HuH-7 (cell line): ENCODE results near the gene PFDN5.

ENCODE experiments used
- DNase-seq: peaks from one replicate; pipeline ENCODE4 v3.0.0; 2011; ENCODE audit warnings: low spot score

Gene PFDN5

DNA sequence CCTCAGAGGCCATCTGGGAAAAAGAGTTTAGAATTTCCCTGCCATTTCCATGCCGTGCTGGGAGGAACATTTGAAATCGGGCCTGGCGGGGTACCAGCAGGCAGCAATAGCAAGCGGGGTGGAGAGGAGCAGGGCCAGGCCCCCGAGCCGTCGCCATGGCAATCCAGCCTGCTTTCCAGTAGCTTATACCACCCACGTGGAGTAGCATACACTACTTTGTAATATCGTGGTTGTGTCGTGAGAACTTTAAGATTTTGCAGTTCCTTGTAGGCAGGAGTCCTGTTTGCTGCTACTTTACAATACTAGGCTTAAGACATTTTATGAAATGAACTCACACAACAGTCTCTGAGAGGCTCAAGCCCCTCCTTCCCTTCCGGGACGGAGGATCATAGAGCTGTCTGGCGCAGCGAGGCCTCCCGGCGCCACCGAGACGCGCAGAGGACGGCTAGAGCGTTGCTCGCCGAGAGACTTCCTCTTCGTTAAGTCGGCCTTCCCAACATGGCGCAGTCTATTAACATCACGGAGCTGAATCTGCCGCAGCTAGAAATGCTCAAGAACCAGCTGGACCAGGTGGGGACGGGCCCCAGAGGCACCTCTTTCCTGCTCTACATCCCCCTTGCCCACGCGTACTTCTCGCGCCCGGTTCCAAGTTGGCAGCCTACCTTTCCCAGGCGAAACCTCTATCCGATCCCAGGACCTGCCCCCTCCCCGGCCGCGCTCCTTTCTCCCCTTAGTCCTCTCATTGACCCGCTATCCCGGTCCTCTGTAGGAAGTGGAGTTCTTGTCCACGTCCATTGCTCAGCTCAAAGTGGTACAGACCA, at the start of gene PFDN5:
Gene PFDN5 (plus strand): TSS at position 473 of the 821 bp plus-strand sequence. CDS start 26 bp downstream, at position 499.
- peak; percentile 90 for DNase-seq

DNA sequence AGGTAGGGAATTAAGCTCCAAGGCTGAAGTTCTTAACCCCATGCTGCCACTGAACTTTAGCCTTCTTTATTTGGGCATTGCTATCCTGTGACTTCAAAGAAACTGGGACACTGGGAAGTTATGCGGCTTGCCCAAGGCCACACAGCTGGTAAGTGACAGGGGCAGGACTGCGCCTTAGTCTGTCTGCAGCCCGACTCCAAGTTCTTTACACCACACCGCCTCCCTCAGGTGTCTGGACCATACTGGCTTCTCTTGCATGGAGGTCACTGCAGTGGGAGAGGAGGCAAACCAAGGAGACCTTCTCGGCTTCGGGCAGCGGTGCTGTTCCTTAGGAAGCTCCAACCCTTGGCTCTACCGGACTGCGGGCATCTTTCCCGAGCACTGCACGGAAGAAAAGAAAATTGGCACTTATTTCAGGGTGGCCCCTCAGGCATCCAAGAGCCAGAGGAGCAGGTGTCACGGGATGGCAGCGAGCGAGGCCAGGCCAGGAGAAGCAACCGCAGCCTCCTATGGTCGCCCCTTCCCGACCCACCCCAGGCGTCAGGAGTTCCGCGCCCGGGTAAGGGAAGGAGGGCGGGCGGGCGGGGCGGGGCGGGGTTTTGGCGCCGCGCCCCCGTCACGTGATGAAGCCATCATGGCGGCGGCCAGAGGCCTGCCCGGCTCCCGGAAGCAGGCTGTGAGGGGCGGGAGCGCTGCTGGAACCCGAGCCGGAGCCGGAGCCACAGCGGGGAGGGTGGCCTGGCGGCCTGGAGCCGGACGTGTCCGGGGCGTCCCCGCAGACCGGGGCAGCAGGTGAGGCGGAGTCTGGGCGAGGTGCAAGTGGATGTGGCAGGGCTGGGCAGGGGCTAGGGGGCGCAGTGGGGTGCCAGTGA, 43.6 kb upstream of the PFDN5 start:
- DNase-seq: peak; percentile 90

DNA sequence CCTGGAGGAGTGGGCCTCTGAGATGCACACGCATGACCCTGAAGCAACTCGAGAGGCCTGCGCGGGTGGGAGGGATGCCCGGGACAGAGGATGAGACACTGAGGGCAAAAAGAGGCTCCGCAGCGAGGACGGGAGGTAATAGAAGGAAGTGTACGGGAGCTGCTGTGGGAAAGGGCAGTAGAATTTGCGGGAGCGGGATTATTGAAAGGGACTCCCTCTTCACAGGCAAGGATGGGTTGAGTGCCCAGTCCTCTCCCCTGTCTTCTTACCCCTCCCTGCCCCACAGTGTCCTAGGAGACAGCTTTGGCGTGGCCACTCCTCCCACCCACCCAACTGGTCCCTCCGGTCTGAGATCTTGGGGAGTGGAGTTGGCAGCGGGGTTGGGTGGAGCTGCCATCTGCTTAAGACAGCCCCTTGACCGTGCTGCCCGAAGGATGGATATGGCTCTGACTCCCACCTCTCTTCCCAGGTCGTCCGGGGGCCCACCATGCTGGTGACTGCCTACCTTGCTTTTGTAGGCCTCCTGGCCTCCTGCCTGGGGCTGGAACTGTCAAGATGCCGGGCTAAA, 42.9 kb upstream of the PFDN5 start:
- DNase-seq: no peak

DNA sequence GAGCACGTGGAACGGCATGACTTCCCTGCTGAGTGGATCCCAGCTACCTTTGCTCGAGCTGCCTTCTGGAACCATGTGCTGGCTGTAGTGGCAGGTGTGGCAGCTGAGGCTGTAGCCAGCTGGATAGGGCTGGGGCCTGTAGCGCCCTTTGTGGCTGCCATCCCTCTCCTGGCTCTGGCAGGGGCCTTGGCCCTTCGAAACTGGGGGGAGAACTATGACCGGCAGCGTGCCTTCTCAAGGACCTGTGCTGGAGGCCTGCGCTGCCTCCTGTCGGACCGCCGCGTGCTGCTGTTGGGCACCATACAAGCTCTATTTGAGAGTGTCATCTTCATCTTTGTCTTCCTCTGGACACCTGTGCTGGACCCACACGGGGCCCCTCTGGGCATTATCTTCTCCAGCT, 42.0 kb upstream of the PFDN5 start:
- no peak for DNase-seq

DNA sequence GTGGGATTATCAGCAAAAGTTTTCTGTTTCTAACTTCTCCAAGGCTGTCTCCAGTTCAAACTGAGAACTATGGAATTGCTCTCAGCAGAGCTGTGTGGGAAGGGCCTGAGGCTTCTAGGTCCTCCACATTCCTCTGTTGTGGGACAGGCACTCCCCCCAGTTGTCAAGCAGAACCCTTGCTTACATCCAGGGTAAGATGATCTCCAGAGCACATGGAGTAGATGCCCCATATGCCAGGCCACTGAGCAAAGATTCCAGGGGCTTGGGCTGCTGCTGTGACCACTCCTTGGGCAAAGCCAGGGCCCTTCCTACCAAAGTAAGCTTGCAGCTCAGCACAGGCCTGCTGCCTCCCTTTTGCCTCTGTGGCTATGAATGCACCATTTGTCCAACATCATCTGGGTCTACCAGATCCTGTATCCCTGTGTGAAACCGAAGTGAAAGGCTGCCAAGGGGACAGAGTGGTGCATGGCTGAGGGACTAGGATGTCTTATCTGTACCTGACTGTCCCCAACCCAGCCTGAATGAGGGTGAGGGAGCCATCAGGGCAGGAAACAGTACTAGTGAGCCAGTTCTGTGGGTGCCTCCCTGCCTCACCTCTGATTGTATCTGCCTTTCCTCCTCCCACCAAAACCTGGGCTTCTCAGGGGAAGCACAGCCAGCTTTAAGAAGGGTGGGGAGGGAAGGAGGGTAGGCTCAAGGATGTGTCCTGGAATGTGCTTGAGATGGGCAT, 40.4 kb upstream of the PFDN5 start:
- no peak for DNase-seq

DNA sequence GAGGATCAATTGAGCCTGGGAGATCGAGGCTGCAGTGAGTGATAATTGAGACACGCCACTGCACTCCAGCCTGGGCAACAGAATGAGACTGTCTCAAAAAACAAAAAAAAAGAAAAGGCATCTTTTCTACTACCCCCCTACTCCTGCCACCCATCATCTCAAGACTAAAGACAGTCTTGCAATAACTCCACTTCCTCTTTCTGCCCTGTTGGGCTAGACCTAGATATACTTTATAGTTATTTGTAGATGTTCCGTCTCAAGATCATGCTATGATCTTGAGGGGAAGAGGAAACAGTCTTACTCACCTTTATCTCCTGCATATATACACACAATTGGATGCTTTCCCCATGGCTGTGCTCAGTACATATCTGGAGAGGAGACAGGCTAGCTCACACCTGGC, 39.3 kb upstream of the PFDN5 start:
- DNase-seq: no peak

DNA sequence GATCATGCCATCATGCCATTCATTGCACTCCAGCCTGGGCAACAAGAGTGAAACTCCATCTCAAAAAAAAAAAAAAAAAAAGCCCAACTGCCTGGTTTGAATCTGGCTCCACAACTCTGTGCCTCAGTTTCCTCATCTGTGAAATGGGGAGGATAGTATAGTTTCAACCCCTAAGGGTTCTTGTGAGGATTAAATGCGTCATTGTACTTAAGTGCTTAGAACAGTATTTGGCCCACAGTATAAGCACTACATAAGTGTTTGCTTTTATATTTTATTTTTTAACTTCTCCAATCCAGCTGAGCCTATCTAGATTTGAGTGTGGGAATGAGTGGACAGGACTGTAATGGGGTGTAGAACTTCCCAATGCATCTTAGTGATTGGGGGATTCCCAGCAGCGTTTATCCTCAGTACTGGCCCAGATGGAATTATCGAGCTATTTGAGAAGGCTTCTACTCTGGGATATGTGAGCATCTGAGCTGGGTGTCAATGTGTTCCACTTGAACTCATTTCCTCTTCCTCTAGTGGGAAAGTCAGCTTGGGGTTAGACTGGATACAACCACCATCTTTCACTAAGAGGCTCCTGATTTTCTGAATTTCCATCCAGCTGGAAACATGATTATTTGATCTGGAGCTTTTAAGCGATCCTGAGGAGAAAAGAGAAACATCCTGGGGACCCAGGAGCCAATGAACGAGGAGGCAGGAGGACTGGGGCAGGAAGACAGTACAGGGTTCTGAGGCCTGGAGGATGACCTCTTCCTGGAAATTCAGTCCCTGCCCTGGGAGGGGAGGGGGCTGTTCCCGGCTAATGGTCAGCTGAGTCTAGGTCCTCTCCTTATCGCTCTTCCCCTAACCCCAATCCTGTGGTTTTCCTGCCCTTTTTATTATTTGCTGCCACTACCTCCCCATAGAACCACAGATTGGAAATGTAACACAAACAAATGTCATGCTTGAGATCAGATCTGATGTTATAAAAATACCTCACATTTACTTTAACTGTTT, 36.5 kb upstream of the PFDN5 start:
- no peak for DNase-seq

DNA sequence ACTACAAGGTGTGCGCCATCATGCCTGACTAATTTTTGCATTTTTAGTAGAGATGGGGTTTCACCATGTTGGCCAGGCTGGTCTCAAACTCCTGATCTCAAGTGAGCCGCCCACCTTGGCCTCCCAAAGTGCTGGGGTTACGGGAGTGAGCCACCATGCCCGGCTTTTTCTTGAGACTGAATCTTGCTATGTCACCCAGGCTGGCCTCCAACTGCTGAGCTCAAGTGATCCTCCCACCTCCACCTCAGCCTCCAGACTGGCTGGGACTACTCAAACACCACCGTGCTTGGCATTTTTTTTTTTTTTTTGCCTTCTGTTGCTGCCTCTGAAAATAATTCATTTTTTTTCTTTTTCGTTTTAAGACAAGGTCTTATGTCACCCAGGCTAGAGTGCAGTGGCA, 35.5 kb upstream of the PFDN5 start:
- DNase-seq: no peak

DNA sequence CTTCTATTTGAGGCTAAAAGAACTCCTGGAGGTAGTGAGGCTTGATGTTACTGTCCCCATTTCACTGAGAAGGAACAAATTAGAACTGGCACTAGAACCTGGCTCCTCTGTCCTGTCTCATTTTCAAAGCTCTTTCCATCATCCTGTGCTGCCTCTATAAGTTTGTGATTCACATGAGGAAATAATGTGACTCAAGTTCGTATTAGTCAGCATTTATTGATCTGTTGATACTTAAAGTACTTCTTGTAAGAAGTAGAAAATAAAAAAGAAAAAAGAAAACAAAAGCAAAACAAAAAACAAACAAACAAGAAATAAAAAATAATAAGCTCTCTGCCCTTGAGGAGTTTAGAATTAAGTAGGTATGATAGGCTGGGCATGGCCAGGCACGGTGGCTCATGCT, 29.6 kb upstream of the PFDN5 start:
- DNase-seq: no peak

DNA sequence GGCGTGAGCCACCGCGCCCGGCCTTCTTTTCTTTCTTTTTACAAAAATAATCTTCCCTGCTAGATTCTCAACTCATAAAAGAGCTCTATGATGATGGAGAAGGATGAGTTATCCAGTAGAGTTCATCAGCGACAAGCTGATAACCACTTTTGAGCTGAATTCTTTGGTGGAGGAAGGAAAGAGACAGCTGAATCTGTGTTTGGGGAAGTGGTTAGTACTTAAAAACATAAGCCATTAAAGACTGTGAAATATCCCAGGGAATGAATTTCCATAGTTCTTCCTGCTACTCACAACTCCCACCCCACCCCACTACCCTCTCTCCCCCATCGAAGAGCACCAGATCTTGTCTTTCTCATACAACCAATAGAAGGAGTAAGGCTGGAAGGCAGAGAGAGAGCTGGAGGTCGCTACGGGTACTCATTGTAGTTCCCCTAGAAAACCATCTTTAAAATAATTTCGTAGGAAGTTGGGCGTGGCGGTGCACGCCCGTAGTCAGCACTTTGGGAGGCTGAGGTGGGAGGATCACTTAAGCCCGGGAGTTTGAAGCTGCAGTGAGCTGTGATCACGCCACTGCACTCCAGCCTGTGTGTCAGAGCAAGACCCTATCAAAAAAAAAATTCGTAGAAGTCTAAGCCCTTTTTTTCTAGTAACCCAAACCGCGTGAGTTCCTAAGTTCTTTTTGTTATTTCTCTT, 27.9 kb upstream of the PFDN5 start:
- DNase-seq: no peak

DNA sequence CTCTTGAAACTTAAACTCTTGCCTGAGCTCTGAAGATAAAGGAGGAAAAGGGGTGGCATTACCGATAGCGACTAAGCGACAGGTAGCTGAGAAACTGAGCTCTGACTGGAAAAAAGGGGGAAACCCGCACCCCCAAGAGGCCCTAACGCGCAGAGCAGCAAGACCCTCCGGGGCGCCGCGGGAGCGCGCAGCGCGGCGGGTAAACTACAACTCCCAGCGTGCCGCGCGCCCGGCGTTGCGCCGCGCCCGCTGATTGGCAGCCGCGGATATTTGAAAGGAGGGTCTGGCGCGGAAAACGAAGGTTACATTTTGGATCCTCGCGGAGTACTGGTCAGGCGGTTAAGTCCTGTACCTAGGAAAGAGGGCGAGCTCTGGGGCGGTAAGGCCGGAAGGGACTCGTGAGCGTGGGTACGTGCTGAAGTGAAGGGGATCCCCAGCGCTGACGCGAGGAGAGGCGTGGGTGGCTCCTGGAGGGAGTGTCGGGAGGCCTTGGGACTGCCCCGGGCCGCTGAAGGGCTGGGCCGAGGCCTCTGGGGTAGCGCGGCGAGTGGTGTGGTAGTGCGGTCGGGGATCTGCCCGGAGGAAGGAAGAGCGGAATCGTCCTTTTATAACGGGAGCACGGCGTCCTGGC, 27.2 kb upstream of the PFDN5 start, which contains the start of gene ESPL1:
Gene ESPL1 (plus strand): TSS at position 301 of the 631 bp plus-strand sequence. CDS start 468 bp downstream, outside the sequence.
- peak; percentile 89 for DNase-seq

DNA sequence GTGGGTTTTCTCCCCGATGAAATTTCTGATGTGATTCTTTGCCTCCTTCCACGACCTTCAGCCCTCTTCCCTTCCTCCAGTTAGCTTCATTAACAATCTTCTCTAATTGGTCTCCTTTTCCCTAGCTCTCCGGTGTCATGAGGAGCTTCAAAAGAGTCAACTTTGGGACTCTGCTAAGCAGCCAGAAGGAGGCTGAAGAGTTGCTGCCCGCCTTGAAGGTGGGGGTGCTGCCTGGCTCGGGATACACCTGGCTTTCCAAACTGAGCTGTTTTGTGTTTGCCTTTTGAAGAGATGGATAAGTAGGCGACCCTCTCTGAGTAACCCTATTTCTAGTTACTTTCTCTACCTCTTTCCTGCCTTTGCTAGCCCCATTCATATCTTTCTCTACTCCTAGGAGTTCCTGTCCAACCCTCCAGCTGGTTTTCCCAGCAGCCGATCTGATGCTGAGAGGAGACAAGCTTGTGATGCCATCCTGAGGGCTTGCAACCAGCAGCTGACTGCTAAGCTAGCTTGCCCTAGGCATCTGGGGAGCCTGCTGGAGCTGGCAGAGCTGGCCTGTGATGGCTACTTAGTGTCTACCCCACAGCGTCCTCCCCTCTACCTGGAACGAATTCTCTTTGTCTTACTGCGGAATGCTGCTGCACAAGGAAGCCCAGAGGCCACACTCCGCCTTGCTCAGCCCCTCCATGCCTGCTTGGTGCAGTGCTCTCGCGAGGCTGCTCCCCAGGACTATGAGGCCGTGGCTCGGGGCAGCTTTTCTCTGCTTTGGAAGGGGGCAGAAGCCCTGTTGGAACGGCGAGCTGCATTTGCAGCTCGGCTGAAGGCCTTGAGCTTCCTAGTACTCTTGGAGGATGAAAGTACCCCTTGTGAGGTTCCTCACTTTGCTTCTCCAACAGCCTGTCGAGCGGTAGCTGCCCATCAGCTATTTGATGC, 26.4 kb upstream of the PFDN5 start:
- no peak for DNase-seq

DNA sequence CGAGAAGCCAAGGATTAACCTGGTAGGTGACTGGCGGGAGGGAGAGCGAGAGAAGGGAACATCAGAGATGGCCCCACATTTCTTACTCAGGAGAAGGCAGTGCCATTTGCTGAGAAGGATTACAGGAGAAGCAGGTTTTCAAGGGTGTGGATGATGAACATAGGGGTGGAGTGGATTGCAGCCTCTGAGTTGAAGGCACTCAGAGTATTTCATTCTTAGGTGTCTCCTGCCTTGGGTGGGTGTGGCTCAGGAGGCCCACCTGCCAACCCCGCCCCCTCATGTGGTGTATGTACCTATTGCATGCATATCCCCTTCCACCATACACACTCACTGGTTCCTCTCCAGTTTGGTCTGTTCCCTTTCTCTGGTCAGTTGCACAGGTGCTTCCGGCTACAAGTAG, 20.9 kb upstream of the PFDN5 start:
- DNase-seq: no peak

DNA sequence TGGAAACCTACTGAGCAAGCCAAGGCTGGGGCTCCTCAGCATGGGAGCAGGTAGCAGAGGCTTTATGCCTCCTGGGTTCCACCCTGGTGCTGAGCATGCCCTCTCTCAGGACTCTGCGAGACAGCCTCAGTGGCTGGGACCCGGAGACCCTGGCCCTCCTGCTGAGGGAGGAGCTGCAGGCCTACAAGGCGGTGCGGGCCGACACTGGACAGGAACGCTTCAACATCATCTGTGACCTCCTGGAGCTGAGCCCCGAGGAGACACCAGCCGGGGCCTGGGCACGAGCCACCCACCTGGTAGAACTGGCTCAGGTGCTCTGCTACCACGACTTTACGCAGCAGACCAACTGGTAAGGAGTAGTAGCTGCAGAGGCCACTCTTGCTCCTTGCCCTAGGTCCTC, 18.8 kb upstream of the PFDN5 start:
- no peak for DNase-seq

DNA sequence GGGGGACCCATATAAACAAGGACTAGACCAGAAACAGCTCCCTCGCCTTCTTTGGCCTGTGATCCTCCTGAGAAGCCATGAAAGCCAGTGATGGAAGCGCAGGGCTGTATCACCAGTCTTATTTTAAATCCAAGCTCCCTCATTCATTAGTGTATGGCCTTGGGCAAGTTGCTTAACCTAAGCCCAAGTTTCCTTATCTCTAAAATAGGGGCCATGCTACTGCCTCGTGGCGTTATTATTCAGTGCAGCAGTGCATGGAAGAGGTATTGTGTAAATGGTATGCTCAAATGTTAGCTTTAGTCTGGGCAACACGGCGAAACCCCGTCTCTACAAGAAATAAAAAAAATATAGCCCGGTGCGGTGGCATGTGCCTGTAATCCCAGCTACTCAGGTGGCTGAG, 17.4 kb upstream of the PFDN5 start:
- DNase-seq: no peak

DNA sequence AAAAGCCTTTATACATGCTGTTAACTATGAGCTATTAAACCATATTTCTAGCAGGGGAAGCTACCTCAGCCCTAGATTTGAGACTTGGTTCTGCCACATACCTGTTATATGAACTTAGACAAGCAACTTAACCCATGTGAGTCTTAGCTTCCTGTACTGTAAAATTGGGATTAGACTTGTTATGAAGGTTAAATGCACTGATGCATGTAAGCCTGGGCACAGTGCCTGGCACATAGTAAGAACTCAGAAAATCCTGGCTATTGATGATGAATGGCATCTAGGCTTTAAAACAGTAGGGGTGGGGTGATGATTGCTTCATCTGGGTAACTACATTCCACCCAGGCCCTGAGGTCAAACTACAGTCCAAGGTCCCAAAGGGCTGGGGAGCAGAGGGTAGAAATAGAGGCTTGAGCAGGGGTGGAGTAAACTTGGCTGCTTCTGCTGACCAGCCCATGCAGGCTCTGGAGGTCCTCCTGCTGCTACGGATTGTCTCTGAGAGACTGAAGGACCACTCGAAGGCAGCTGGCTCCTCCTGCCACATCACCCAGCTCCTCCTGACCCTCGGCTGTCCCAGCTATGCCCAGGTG, 16.0 kb upstream of the PFDN5 start:
- DNase-seq: no peak

DNA sequence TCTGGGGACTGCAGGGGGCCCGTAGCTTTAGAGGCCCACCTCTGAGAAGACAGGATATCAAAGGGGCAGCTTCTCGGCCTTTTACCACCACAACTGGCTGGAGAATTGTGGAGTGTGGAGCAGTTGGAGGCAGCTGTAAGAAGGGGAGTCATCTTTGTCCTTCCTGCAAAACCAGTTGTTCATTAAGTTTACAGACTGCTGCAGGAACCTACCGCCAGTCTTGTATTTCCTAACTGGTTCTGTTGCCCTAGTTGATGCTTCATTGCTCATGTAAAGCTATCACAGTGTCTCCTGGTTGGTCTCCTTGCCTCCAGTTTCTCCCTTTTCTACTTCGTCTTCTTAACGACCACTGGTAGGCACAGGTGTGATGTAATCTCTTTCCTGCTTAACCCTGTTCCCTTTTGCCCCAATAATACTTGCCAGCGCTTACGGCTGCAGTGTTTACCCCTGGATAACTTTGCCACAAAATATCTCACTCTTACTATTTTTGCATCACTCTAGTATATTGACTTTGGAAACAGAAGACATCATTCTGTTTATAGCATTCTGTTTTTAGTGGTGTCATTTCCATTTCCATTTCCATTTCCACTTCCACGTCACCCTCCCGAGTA, 15.3 kb upstream of the PFDN5 start:
- no peak for DNase-seq

DNA sequence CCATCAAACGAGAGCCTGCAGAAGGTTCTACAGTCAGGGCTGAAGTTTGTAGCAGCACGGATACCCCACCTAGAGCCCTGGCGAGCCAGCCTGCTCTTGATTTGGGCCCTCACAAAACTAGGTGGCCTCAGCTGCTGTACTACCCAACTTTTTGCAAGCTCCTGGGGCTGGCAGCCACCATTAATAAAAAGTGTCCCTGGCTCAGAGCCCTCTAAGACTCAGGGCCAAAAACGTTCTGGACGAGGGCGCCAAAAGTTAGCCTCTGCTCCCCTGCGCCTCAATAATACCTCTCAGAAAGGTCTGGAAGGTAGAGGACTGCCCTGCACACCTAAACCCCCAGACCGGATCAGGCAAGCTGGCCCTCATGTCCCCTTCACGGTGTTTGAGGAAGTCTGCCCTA, 8.9 kb upstream of the PFDN5 start:
- no peak for DNase-seq
